NCI-H2171 (cell line): ENCODE results near the gene HAL.

ENCODE experiments used
- DNase-seq: peaks from one replicate; lab custom pipeline; 2025; lab: John Stamatoyannopoulos, UW

The HAL gene

GRCh38 chr12:96007729-96008128, 11.6 kb upstream of the HAL start:
- no peak for DNase-seq

GRCh38 chr12:96006727-96007126, 10.6 kb upstream of the HAL start:
- DNase-seq: no peak

- DNase-seq: no peak
These were observed 4.7 kb upstream of the HAL start for GRCh38 chr12:96000858-96001257.

- no peak for DNase-seq
These were observed 3.3 kb upstream of the HAL start for GRCh38 chr12:95999484-95999883.

- DNase-seq: peak; percentile 13
These were observed 2.6 kb upstream of the HAL start for GRCh38 chr12:95998611-95999286.

- no peak for DNase-seq
These were observed 1.9 kb upstream of the HAL start for GRCh38 chr12:95997911-95998510.

GRCh38 chr12:95997276-95997675, 1.1 kb upstream of the HAL start:
- no peak for DNase-seq

GRCh38 chr12:95995238-95996031, 709 bp downstream of the HAL start:
- DNase-seq: no peak

- no peak for DNase-seq
These were observed 1.7 kb downstream of the HAL start for GRCh38 chr12:95994476-95994875.

- DNase-seq: no peak
These were observed 2.2 kb downstream of the HAL start for GRCh38 chr12:95993907-95994306.

- no peak for DNase-seq
These were observed 6.0 kb downstream of the HAL start for GRCh38 chr12:95990136-95990535.

- DNase-seq: no peak
These were observed 6.5 kb downstream of the HAL start for GRCh38 chr12:95989504-95990123.

GRCh38 chr12:95988506-95989275, 7.5 kb downstream of the HAL start:
- DNase-seq: no peak

GRCh38 chr12:95986635-95987570, 9.2 kb downstream of the HAL start:
- no peak for DNase-seq

GRCh38 chr12:95984682-95985081, 11.5 kb downstream of the HAL start:
- no peak for DNase-seq

- DNase-seq: no peak
These were observed 13.5 kb downstream of the HAL start for GRCh38 chr12:95982602-95983001.

GRCh38 chr12:95980437-95980836, 15.7 kb downstream of the HAL start:
- DNase-seq: no peak

GRCh38 chr12:95978774-95979173, 17.4 kb downstream of the HAL start:
- no peak for DNase-seq

GRCh38 chr12:95978351-95978750, 17.8 kb downstream of the HAL start:
- DNase-seq: no peak

GRCh38 chr12:95977764-95978305, 18.3 kb downstream of the HAL start:
- DNase-seq: no peak

- no peak for DNase-seq
These were observed 19.7 kb downstream of the HAL start for GRCh38 chr12:95976416-95976832.
